ENCODE results near the gene CCL26. TPM values are rescaled to one million over a fixed set of nuclear protein-coding genes. Genes with fewer than 3 reads are reported as not detected.

The CCL26 gene
- total RNA-seq, result not detected
- polyA plus RNA-seq, result under 1 TPM in 2 of 3 donors, not detected in 1; 0.27 to 0.34 TPM
- long read RNA-seq, donor 1, result 0 reads
- long read RNA-seq, donor 2, result 0 reads

- no peak for TF ChIP-seq CTCF (IDR thresholded peaks at IDR 0.05)
- no peak within 1 kb of the TSS for H3K4me3 ChIP-seq
- no peaks in the 10 kb centered on the region for H3K27me3 ChIP-seq (ENCODE audit: insufficient read depth in 3 of 3, low read length in 2 of 3)
- DNase-seq (peak; percentile 60 to 82), ATAC-seq (peak in 3 of 4 donors; percentile 40 to 56 (median 42))
- H3K4me1 ChIP-seq, result no peaks in the 10 kb centered on the region
- H3K27ac ChIP-seq, result no peak within 1 kb of the TSS
- H3K9me3 ChIP-seq, result no peaks in the 10 kb centered on the region
- intact Hi-C loops (cut with DNase I), result no loop called here
- 58 to 64% (median 60%) methylated on average over 9 of the region's 9 CpGs for WGBS, 3 donors
- H3K36me3 ChIP-seq (ENCODE audit: insufficient read depth in 1 of 2, low read depth in 1 of 2), result no peaks in the 10 kb centered on the region
Measured at GRCh38 chr7:75772081-75773077, at the start of gene CCL26. CCL26 (minus strand) TSS chr7:75772211; CDS start chr7:75772176, 35 bp downstream.

GRCh38 chr7:75820688-75821087, 48.7 kb upstream of the CCL26 start:
- intact Hi-C loops (cut with DNase I), result no loop called here
- no peak for DNase-seq
- H3K27me3 ChIP-seq (ENCODE audit: insufficient read depth in 3 of 3, low read length in 2 of 3), result no peaks in the 10 kb centered on the region
- 83 to 85% (median 85%) methylated on average over 1 of the region's 1 CpG for WGBS, 3 donors
- H3K9me3 ChIP-seq, result no peaks in the 10 kb centered on the region
- TF ChIP-seq CTCF (IDR thresholded peaks at IDR 0.05), result no peak
- no peak overlapping the region for H3K27ac ChIP-seq
- H3K4me3 ChIP-seq, result no peak overlapping the region
- H3K36me3 ChIP-seq (ENCODE audit: insufficient read depth in 1 of 2, low read depth in 1 of 2), result no peaks in the 10 kb centered on the region
- H3K4me1 ChIP-seq, result no peaks in the 10 kb centered on the region
- no peak for ATAC-seq

GRCh38 chr7:75819711-75820110, 47.7 kb upstream of the CCL26 start:
- Histone ChIP-seq H3K4me1 (no peaks in the 10 kb centered on the region), H3K27me3 (ENCODE audit: insufficient read depth in 3 of 3, low read length in 2 of 3) (no peaks in the 10 kb centered on the region), H3K9me3 (no peaks in the 10 kb centered on the region), H3K4me3 (no peak overlapping the region), H3K27ac (no peak overlapping the region), H3K36me3 (ENCODE audit: insufficient read depth in 1 of 2, low read depth in 1 of 2) (no peaks in the 10 kb centered on the region)
- ATAC-seq (no peak), DNase-seq (no peak)
- intact Hi-C loops (cut with DNase I), result no loop called here
- no peak for TF ChIP-seq CTCF (IDR thresholded peaks at IDR 0.05)
- 77 to 82% (median 80%) methylated on average over 2 of the region's 2 CpGs for WGBS, 3 donors

- Histone ChIP-seq H3K4me1 (no peaks in the 10 kb centered on the region), H3K4me3 (no peak overlapping the region), H3K9me3 (no peaks in the 10 kb centered on the region), H3K36me3 (ENCODE audit: insufficient read depth in 1 of 2, low read depth in 1 of 2) (no peaks in the 10 kb centered on the region), H3K27ac (no peak overlapping the region), H3K27me3 (ENCODE audit: insufficient read depth in 3 of 3, low read length in 2 of 3) (peaks cover 0 to 3% (median 0%) of the 10 kb centered on the region in 3 donors)
- 78 to 89% (median 80%) methylated on average over 5 of the region's 5 CpGs for WGBS, 3 donors
- intact Hi-C loops (cut with DNase I), result no loop called here
- no peak for DNase-seq
- ATAC-seq, result no peak
- no peak for TF ChIP-seq CTCF (IDR thresholded peaks at IDR 0.05)
Measured at GRCh38 chr7:75818472-75818871, 46.5 kb upstream of the CCL26 start.

Data from psoas muscle (tissue), 8 donors.